Neuronal stem cell (in vitro differentiated cells): ENCODE results near the gene AFM.

Experiments used
- DNase-seq: peaks from one replicate; pipeline ENCODE4 v3.0.0-alpha.2; 2013; ENCODE audit warnings: low spot score
- H2AFZ ChIP-seq: one replicate; pipeline ENCODE4 v1.6.1; 2013; ENCODE audit warnings: mild to moderate bottlenecking, low read length, inconsistent platforms
- H2AK5ac ChIP-seq: 2 replicates; pipeline ENCODE4 v1.6.1; 2013; ENCODE audit warnings: low read depth, mild to moderate bottlenecking, inconsistent platforms, low read length, moderate library complexity, mixed read lengths
- H2BK120ac ChIP-seq: 2 replicates; pipeline ENCODE4 v1.6.1; 2013; ENCODE audit warnings: low read depth, mild to moderate bottlenecking, inconsistent platforms, low read length, moderate library complexity, mixed read lengths
- H2BK12ac ChIP-seq: one replicate; pipeline ENCODE4 v1.6.1; 2013; ENCODE audit warnings: low read length, inconsistent platforms
- H2BK15ac ChIP-seq: 2 replicates; pipeline ENCODE4 v1.6.1; 2013; ENCODE audit warnings: mild to moderate bottlenecking, low read length, inconsistent platforms, mixed read lengths
- H2BK5ac ChIP-seq: one replicate; pipeline ENCODE4 v1.6.1; 2013; ENCODE audit warnings: inconsistent platforms, mild to moderate bottlenecking, low read length, moderate library complexity
- H3K14ac ChIP-seq: one replicate; pipeline ENCODE4 v1.6.1; 2013; ENCODE audit warnings: low read length, inconsistent platforms
- H3K18ac ChIP-seq: 2 replicates; pipeline ENCODE4 v1.6.1; 2013; ENCODE audit warnings: low read length, inconsistent platforms
- H3K23ac ChIP-seq: 2 replicates; pipeline ENCODE4 v1.6.1; 2013; ENCODE audit warnings: low read depth, mild to moderate bottlenecking, mixed read lengths, low read length, inconsistent platforms; ENCODE audit not compliant: poor library complexity
- H3K27ac ChIP-seq: replicated peaks from 3 replicates; pipeline ENCODE4 v1.5.1; 2013; ENCODE audit warnings: low read length, inconsistent platforms
- H3K27me3 ChIP-seq, 3 experiments: 2 replicates each; pipeline ENCODE4 v1.6.1; 2013; ENCODE audit warnings: low read length in 3 of 3, mild to moderate bottlenecking in 2 of 3, inconsistent platforms in 1 of 3, low read depth in 1 of 3, mixed read lengths in 1 of 3, moderate library complexity in 1 of 3; ENCODE audit not compliant: control insufficient read depth in 3 of 3, insufficient read depth in 3 of 3
- H3K36me3 ChIP-seq, 2 donors: replicated peaks in 1 of 2; 2 replicates each; pipeline ENCODE4 v1.6.1; 2013; ENCODE audit warnings: low read length in 2 of 2; ENCODE audit not compliant: control insufficient read depth in 2 of 2, insufficient read depth in 2 of 2
- H3K4ac ChIP-seq: 2 replicates; pipeline ENCODE4 v1.6.1; 2013; ENCODE audit warnings: inconsistent platforms, mild to moderate bottlenecking, low read length, moderate library complexity
- H3K4me1 ChIP-seq, 2 donors: 1 replicate in 1 of 2; 2 replicates in 1 of 2; pipeline ENCODE4 v1.6.1; 2013; ENCODE audit warnings: low read length in 2 of 2, low read depth in 1 of 2; ENCODE audit not compliant: control insufficient read depth in 2 of 2, insufficient read depth in 1 of 2
- H3K4me2 ChIP-seq: one replicate; pipeline ENCODE4 v1.6.1; 2013; ENCODE audit warnings: mild to moderate bottlenecking, low read length, inconsistent platforms; ENCODE audit not compliant: insufficient read depth, poor library complexity, severe bottlenecking
- H3K4me3 ChIP-seq, 2 donors: 2 replicates each; pipeline ENCODE4 v1.5.1; 2013; ENCODE audit warnings: low read length in 2 of 2, mild to moderate bottlenecking in 2 of 2, inconsistent platforms in 1 of 2, moderate library complexity in 1 of 2
- H3K79me1 ChIP-seq: one replicate; pipeline ENCODE4 v1.6.1; 2013; ENCODE audit warnings: low read depth, mild to moderate bottlenecking, inconsistent platforms, low read length, moderate library complexity
- H3K9ac ChIP-seq: one replicate; pipeline ENCODE4 v1.6.1; 2013; ENCODE audit warnings: mild to moderate bottlenecking, low read depth, low read length, inconsistent platforms; ENCODE audit not compliant: poor library complexity
- H3K9me3 ChIP-seq, 2 donors: replicated peaks in 1 of 2; 2 replicates each; pipeline versions ENCODE3 to v1.6.1; 2013; ENCODE audit warnings: low read length in 2 of 2, mild to moderate bottlenecking in 2 of 2, inconsistent platforms in 1 of 2, low read depth in 1 of 2, mixed read lengths in 1 of 2, moderate library complexity in 1 of 2; ENCODE audit not compliant: control insufficient read depth in 2 of 2, insufficient read depth in 1 of 2
- H4K8ac ChIP-seq: one replicate; pipeline ENCODE4 v1.6.1; 2013; ENCODE audit warnings: low read depth, mild to moderate bottlenecking, inconsistent platforms, low read length, moderate library complexity
- H4K91ac ChIP-seq: one replicate; pipeline ENCODE4 v1.6.1; 2013; ENCODE audit warnings: low read length, low read depth, mild to moderate bottlenecking, inconsistent platforms; ENCODE audit not compliant: poor library complexity
- WGBS, 2 donors: extraction: QIAGEN DNeasy Blood & Tissue Kit; methylation state at CpG; one replicate each; pipeline ENCODE4 v1.1.7; 2013; ENCODE audit warnings: missing lambda C conversion rate in 2 of 2, mixed read lengths in 1 of 2; ENCODE audit not compliant: insufficient read length in 2 of 2, insufficient replicate concordance in 1 of 2; ENCODE audit errors: extremely low coverage in 2 of 2; 5-methylcytosine and 5-hydroxymethylcytosine counted together

AFM gene

GRCh38 chr4:73523126-73523525 is 41.6 kb downstream of the AFM start:
- Histone ChIP-seq H3K36me3 (no peaks in the 10 kb centered on the region), H2AFZ (no peak overlapping the region), H2BK5ac (no peak overlapping the region), H3K14ac (no peak overlapping the region), H3K27ac (no peak overlapping the region), H2AK5ac (no peak overlapping the region), H3K18ac (no peak overlapping the region), H2BK120ac (no peak overlapping the region), H3K79me1 (no peaks in the 10 kb centered on the region), H3K23ac (no peak overlapping the region), H4K91ac (no peak overlapping the region), H3K4me2 (no peak overlapping the region), H3K27me3 (no peaks in the 10 kb centered on the region), H2BK15ac (no peak overlapping the region), H3K9me3 (no peaks in the 10 kb centered on the region), H3K4me3 (no peak overlapping the region), H3K4ac (no peak overlapping the region), H3K9ac (no peak overlapping the region), H3K4me1 (peaks cover 0 to 5% of the 10 kb centered on the region in 2 donors), H4K8ac (no peak overlapping the region), H2BK12ac (no peak overlapping the region)
- no peak for DNase-seq
- WGBS, 2 donors: no CpG with 5 or more reads among the region's 2 CpGs

GRCh38 chr4:73525611-73526010 is 44.1 kb downstream of the AFM start:
- no peaks in the 10 kb centered on the region for H3K36me3 ChIP-seq
- no peak overlapping the region for H3K9ac ChIP-seq
- no peak overlapping the region for H2AK5ac ChIP-seq
- no peak overlapping the region for H2BK12ac ChIP-seq
- H3K4me1 ChIP-seq: peaks cover 0 to 5% of the 10 kb centered on the region in 2 donors
- no peak overlapping the region for H4K91ac ChIP-seq
- no peak overlapping the region for H2BK15ac ChIP-seq
- no peak overlapping the region for H2AFZ ChIP-seq
- H3K23ac ChIP-seq: no peak overlapping the region
- no peak overlapping the region for H3K4ac ChIP-seq
- H3K27ac ChIP-seq: no peak overlapping the region
- no peak overlapping the region for H2BK5ac ChIP-seq
- no peaks in the 10 kb centered on the region for H3K27me3 ChIP-seq
- H2BK120ac ChIP-seq: no peak overlapping the region
- no peak overlapping the region for H3K14ac ChIP-seq
- H3K9me3 ChIP-seq: no peaks in the 10 kb centered on the region
- DNase-seq: no peak
- no peak overlapping the region for H3K4me3 ChIP-seq
- H3K18ac ChIP-seq: no peak overlapping the region
- no peaks in the 10 kb centered on the region for H3K79me1 ChIP-seq
- H4K8ac ChIP-seq: no peak overlapping the region
- WGBS, 2 donors: no CpG with 5 or more reads among the region's 1 CpG
- no peak overlapping the region for H3K4me2 ChIP-seq

GRCh38 chr4:73527196-73527595 is 45.7 kb downstream of the AFM start:
- no peak overlapping the region for H2BK12ac ChIP-seq
- no peak overlapping the region for H3K14ac ChIP-seq
- H3K4me2 ChIP-seq: no peak overlapping the region
- no peak overlapping the region for H3K23ac ChIP-seq
- WGBS, 2 donors: no CpG with 5 or more reads among the region's 1 CpG
- no peak overlapping the region for H3K27ac ChIP-seq
- no peak overlapping the region for H3K4me3 ChIP-seq
- H2AK5ac ChIP-seq: no peak overlapping the region
- no peak overlapping the region for H2BK15ac ChIP-seq
- H2BK5ac ChIP-seq: no peak overlapping the region
- no peaks in the 10 kb centered on the region for H3K4me1 ChIP-seq
- no peak overlapping the region for H4K8ac ChIP-seq
- no peak overlapping the region for H2BK120ac ChIP-seq
- no peak overlapping the region for H3K4ac ChIP-seq
- H3K18ac ChIP-seq: no peak overlapping the region
- no peak for DNase-seq
- H4K91ac ChIP-seq: no peak overlapping the region
- H2AFZ ChIP-seq: no peak overlapping the region
- H3K27me3 ChIP-seq: no peaks in the 10 kb centered on the region
- no peaks in the 10 kb centered on the region for H3K9me3 ChIP-seq
- no peak overlapping the region for H3K9ac ChIP-seq
- H3K36me3 ChIP-seq: no peaks in the 10 kb centered on the region
- H3K79me1 ChIP-seq: no peaks in the 10 kb centered on the region

- no peak overlapping the region for H2AFZ ChIP-seq
- no CpG with 5 or more reads among the region's 2 CpGs for WGBS, 2 donors
- DNase-seq: no peak
- no peak overlapping the region for H2BK12ac ChIP-seq
- no peak overlapping the region for H3K4ac ChIP-seq
- H4K8ac ChIP-seq: no peak overlapping the region
- H3K27ac ChIP-seq: no peak overlapping the region
- no peaks in the 10 kb centered on the region for H3K27me3 ChIP-seq
- no peak overlapping the region for H3K9ac ChIP-seq
- H3K18ac ChIP-seq: no peak overlapping the region
- no peaks in the 10 kb centered on the region for H3K79me1 ChIP-seq
- no peak overlapping the region for H3K14ac ChIP-seq
- no peaks in the 10 kb centered on the region for H3K36me3 ChIP-seq
- no peak overlapping the region for H3K4me2 ChIP-seq
- no peak overlapping the region for H3K4me3 ChIP-seq
- H2BK120ac ChIP-seq: no peak overlapping the region
- H4K91ac ChIP-seq: no peak overlapping the region
- H2BK15ac ChIP-seq: no peak overlapping the region
- no peak overlapping the region for H2BK5ac ChIP-seq
- no peaks in the 10 kb centered on the region for H3K4me1 ChIP-seq
- no peak overlapping the region for H3K23ac ChIP-seq
- no peak overlapping the region for H2AK5ac ChIP-seq
- no peaks in the 10 kb centered on the region for H3K9me3 ChIP-seq
Measured at GRCh38 chr4:73528171-73528570, 46.6 kb downstream of the AFM start.
